DND-41 (cell line): ENCODE data around the gene STK16.

ENCODE experiments used
- CTCF ChIP-seq: IDR thresholded peaks from 2 replicates; pipeline ENCODE4 v1.5.1; 2012; ENCODE audit warnings: borderline replicate concordance, low read length, moderate library complexity, mild to moderate bottlenecking; ENCODE audit not compliant: poor library complexity, severe bottlenecking; ENCODE audit errors: extremely low read depth
- EZH2 ChIP-seq: IDR thresholded peaks from 3 replicates; pipeline ENCODE4 v1.6.1; 2012; ENCODE audit warnings: borderline replicate concordance, low read depth, mild to moderate bottlenecking, moderate library complexity, low read length, inconsistent platforms; ENCODE audit not compliant: severe bottlenecking

GRCh38 chr2:219272356-219272755, 27.1 kb downstream of the STK16 start:
- TF ChIP-seq CTCF (no peak), EZH2 (no peak)
